Measurements from ENCODE around the gene SCYGR8.
A peak's percentile ranks its signal among the peaks of the same experiment; 100 is the strongest.

Gene SCYGR8

GRCh38 chr2:227765788-227766372 is 20.2 kb downstream of the SCYGR8 start:
- no peak for DNase-seq

GRCh38 chr2:227766373-227766883 is 20.7 kb downstream of the SCYGR8 start:
- peak; percentile 31 for DNase-seq

- DNase-seq, result no peak
Measured at GRCh38 chr2:227767830-227768229, 22.1 kb downstream of the SCYGR8 start.

GRCh38 chr2:227772197-227772661 is 26.5 kb downstream of the SCYGR8 start:
- peak; percentile 1 for DNase-seq

GRCh38 chr2:227772932-227773331 is 27.2 kb downstream of the SCYGR8 start:
- DNase-seq, result no peak

GRCh38 chr2:227774011-227774624 is 28.4 kb downstream of the SCYGR8 start:
- DNase-seq, result no peak

- no peak for DNase-seq
Measured at GRCh38 chr2:227774895-227775842, 29.5 kb downstream of the SCYGR8 start.

GRCh38 chr2:227780981-227781615 is 35.4 kb downstream of the SCYGR8 start:
- DNase-seq, result no peak

- no peak for DNase-seq
Measured at GRCh38 chr2:227781841-227782240, 36.1 kb downstream of the SCYGR8 start.

- DNase-seq, result no peak
Measured at GRCh38 chr2:227782804-227783203, 37.1 kb downstream of the SCYGR8 start.

GRCh38 chr2:227783404-227784138 is 37.9 kb downstream of the SCYGR8 start:
- no peak for DNase-seq

GRCh38 chr2:227785293-227785692 is 39.6 kb downstream of the SCYGR8 start:
- no peak for DNase-seq

GRCh38 chr2:227788561-227789018 is 42.9 kb downstream of the SCYGR8 start:
- DNase-seq, result no peak

- no peak for DNase-seq
Measured at GRCh38 chr2:227789803-227790202, 44.1 kb downstream of the SCYGR8 start.

GRCh38 chr2:227793148-227793712 is 47.5 kb downstream of the SCYGR8 start:
- DNase-seq, result no peak
